K562 (cell line): Measurements from ENCODE around the gene PRDM2. TPM values are rescaled to one million over a fixed set of nuclear protein-coding genes. Genes with fewer than 3 reads are reported as not detected.

ENCODE experiments used
- ATAC-seq: fragments of 200-7000 bp; cut with Tn5 transposase; 3 replicates; pipeline ENCODE4 v1.9.1; 2020; ENCODE audit warnings: moderate library complexity
- BruUV-seq: library from RNA; stranded (reverse); fragments of 400-500 nt; replicated peaks from 2 replicates; lab custom pipeline; 2021; lab: Mats Ljungman, UMichigan
- CTCF ChIA-PET: fragments of 300-600 bp; formaldehyde crosslinking; extraction: SDS; loops from one replicate; lab custom pipeline; 2021; ENCODE audit warnings: low intra/inter-chr PET ratio; lab: Yijun Ruan, JAX
- POLR2A ChIA-PET: fragments of 300-600, 350-650 bp; sonication (Branson Sonifier 250); formaldehyde crosslinking; extraction: SDS; loops from one replicate; lab custom pipeline; 2021; ENCODE audit warnings: antibody characterized with exemption, inconsistent platforms; lab: Yijun Ruan, JAX
- DNase-seq, 4 experiments: peaks; one replicate each; pipeline versions ENCODE4 v3.0.0 to v3.0.0-alpha.2; 2011 to 2018; ENCODE audit warnings: low spot score in 3 of 4, mixed read lengths in 3 of 4; ENCODE audit errors: extremely low read depth in 1 of 4
- FAIRE-seq: peaks from 2 replicates; lab custom pipeline; 2011; peaks lifted over from hg19 to GRCh38; lab: Jason Lieb, UNC
- H2AFZ ChIP-seq: 2 replicates; pipeline ENCODE4 v1.6.0; 2011; ENCODE audit warnings: low read depth, low read length, control low read depth, inconsistent platforms
- H3K27ac ChIP-seq: fragments of 200-600 bp; 3 replicates; pipeline ENCODE4 v1.8.0; 2011; ENCODE audit warnings: low read depth, mild to moderate bottlenecking, control low read depth, inconsistent platforms, low read length, moderate library complexity, mixed read lengths; ENCODE audit errors: extremely low read depth
- H3K27me3 ChIP-seq, 2 experiments: fragments of 300-600 bp in 1 of 2; 2 replicates in 1 of 2; 3 replicates in 1 of 2; pipeline versions ENCODE4 v1.6.0 to v1.8.0; 2011; ENCODE audit warnings: inconsistent platforms in 2 of 2, low read length in 2 of 2, mild to moderate bottlenecking in 1 of 2, mixed read lengths in 1 of 2, moderate library complexity in 1 of 2; ENCODE audit not compliant: control insufficient read depth in 2 of 2, insufficient read depth in 2 of 2
- H3K36me3 ChIP-seq: fragments of 300-600 bp; 3 replicates; pipeline ENCODE4 v1.8.0; 2011; ENCODE audit warnings: mild to moderate bottlenecking, low read length, inconsistent platforms; ENCODE audit not compliant: control insufficient read depth, insufficient read depth
- H3K4me1 ChIP-seq, 2 experiments: fragments of 200-600 bp in 1 of 2; replicated peaks in 1 of 2; 2 replicates in 1 of 2; 3 replicates in 1 of 2; pipeline versions ENCODE4 v1.5.1 to v1.8.0; 2011; ENCODE audit warnings: inconsistent platforms in 2 of 2, low read length in 2 of 2, mild to moderate bottlenecking in 1 of 2, mixed read lengths in 1 of 2, moderate library complexity in 1 of 2; ENCODE audit not compliant: control insufficient read depth in 2 of 2, insufficient read depth in 2 of 2
- H3K4me2 ChIP-seq: 2 replicates; pipeline ENCODE4 v1.6.1; 2011; ENCODE audit warnings: low read length, control low read depth, inconsistent platforms, mixed read lengths; ENCODE audit not compliant: insufficient read depth
- H3K4me3 ChIP-seq: fragments of 200-600 bp; sonication (generic), shearing (Covaris generic); 2 replicates; pipeline ENCODE4 v1.5.1; 2016; ENCODE audit warnings: control low read depth, inconsistent platforms
- H3K79me2 ChIP-seq: fragments of 200-600 bp; 3 replicates; pipeline ENCODE4 v1.8.0; 2011; ENCODE audit warnings: low read length, inconsistent platforms; ENCODE audit not compliant: control insufficient read depth, insufficient read depth
- H3K9ac ChIP-seq, 2 experiments: 2 replicates each; pipeline versions ENCODE4 v1.6.0 to v1.6.1; 2011; ENCODE audit warnings: low read depth in 2 of 2, low read length in 2 of 2, control low read depth in 1 of 2, inconsistent platforms in 1 of 2, mild to moderate bottlenecking in 1 of 2, mixed read lengths in 1 of 2; ENCODE audit not compliant: insufficient read depth in 1 of 2
- H3K9me1 ChIP-seq: one replicate; pipeline ENCODE4 v1.6.0; 2011; ENCODE audit warnings: inconsistent platforms, mild to moderate bottlenecking, low read length, moderate library complexity; ENCODE audit not compliant: control insufficient read depth, insufficient read depth
- H3K9me3 ChIP-seq: replicated peaks from 2 replicates; pipeline ENCODE4 v1.5.1; 2011; ENCODE audit warnings: low read depth, low read length, inconsistent platforms; ENCODE audit not compliant: control insufficient read depth, insufficient read depth
- H4K20me1 ChIP-seq: replicated peaks from 2 replicates; pipeline ENCODE4 v1.6.1; 2011; ENCODE audit warnings: low read length, inconsistent platforms, mixed read lengths; ENCODE audit not compliant: control insufficient read depth, insufficient read depth
- FOS ChIP-seq: IDR thresholded peaks from 3 replicates; pipeline ENCODE4 v1.6.1; 2011; ENCODE audit not compliant: insufficient read length; ENCODE audit errors: extremely low read depth
- RREB1 ChIP-seq: fragments of 250-450 bp; sonication (Bioruptor Pico); IDR thresholded peaks from 2 replicates; pipeline ENCODE4 v1.4.0; 2020
- WGBS: fragments of 100-300 bp; shearing (Covaris generic); methylation state at CpG from one replicate; pipeline ENCODE4 v1.1.6; 2016; ENCODE audit warnings: low coverage, mixed read lengths; ENCODE audit not compliant: insufficient coverage; ENCODE audit errors: missing lambda C conversion rate; 5-methylcytosine and 5-hydroxymethylcytosine counted together
- in situ Hi-C: fragments of 300-500 bp; cut with MboI; formaldehyde crosslinking; loops from 4 replicates; pipeline ENCODE4 v1.15.0; 2018; ENCODE audit warnings: inconsistent platforms, mixed read lengths
- intact Hi-C: fragments of 100-400 bp; cut with micrococcal nuclease; formaldehyde crosslinking; loops from 2 replicates; pipeline ENCODE4 v1.14.2; 2022
- polyA plus RNA-seq, 8 experiments: library from polyadenylated mRNA; depleted of rRNA in 4 of 8; stranded (reverse) in 5 of 8; unstranded in 3 of 8; fragments of >200 nt; fragmentation: Nextera tagmentation in 2 of 8; fragmentation: Illumina TruSeq in 1 of 8; extraction: Ambion mirVana in 2 of 8; extraction: Trizol in 1 of 8; gene quantifications; 2 replicates each; pipeline versions ENCODE4 v1.2.1 to v1.2.3, GENCODE V29; 2011 to 2014; ENCODE audit warnings: inconsistent platforms in 1 of 8, missing spikeins in 1 of 8
- total RNA-seq, 7 experiments: library from RNA; depleted of rRNA in 6 of 7; stranded (reverse); fragments of >200 nt in 6 of 7; fragmentation: Illumina TruSeq in 2 of 7; extraction: Trizol in 2 of 7; gene quantifications; 2 replicates each; pipeline versions ENCODE4 v1.2.1 to v1.2.3, GENCODE V29; 2011 to 2021; ENCODE audit warnings: low replicate concordance in 1 of 7

The PRDM2 gene
- total and polyA plus RNA-seq, 9 of the 15 experiments (the other 6 are each of a cell fraction or from before 2014, with no cell fraction given): 5.4 to 27.6 (median 12.5) TPM

DNA sequence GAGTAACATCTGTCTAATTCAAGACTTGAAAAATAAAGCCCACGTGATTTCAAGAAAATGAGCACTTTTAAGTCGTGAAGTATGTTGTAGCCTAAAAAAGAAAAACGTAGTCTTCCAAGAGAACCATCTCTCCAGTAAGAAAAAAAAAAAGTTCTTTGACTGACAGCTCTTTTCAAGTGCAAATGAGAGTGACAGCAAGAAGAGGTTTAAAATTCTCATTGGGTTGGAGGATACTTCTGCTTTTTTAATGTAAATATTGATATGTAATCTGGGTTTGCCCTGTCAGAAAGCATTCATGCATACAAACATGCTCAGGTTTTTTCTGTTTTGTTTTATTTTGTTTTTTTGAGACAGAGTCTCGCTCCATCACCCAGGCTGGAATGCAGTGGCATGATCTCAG lies 32.3 kb upstream of the PRDM2 start (continued):
- no peak for TF ChIP-seq RREB1

DNA sequence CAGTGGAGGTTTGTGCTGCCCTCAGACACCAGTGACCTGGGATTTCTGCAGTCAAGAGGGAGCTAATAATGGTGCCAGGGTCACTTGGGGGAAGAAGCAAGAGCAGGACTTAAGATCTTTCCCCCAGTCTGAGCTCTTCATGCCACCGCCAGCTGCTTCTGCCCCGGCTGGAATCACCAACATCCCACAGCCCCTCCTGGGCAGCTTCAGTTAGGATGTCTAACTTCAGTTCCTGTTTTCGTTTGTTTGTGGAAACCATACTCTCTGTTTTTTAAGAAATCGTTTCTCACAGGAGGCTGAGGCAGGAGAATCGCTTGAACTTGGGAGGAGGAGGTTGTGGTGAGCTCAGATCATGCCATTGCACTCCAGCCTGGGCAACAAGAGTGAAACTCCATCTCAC lies 25.6 kb upstream of the PRDM2 start:
- Histone ChIP-seq H3K27ac (no peak overlapping the region), H3K79me2 (no peaks in the 10 kb centered on the region), H2AFZ (no peak overlapping the region), H3K4me3 (no peak overlapping the region), H3K36me3 (no peaks in the 10 kb centered on the region), H3K4me2 (no peak overlapping the region), H3K9ac (no peak overlapping the region), H3K4me1 (no peaks in the 10 kb centered on the region), H3K9me1 (no peaks in the 10 kb centered on the region), H4K20me1 (no peaks in the 10 kb centered on the region), H3K27me3 (peaks cover 5 to 13% of the 10 kb centered on the region in 2 experiments; a peak in 2 of 5 replicates), H3K9me3 (no peaks in the 10 kb centered on the region)
- ATAC-seq (no peak), FAIRE-seq (no peak), DNase-seq (no peak)
- POLR2A ChIA-PET: interaction anchor here (0.7 to 1.2 kb wide), 3 partner anchors 28 to 120 kb away, joined by 3 to 4 read pairs (median 4); no protein-coding TSS in a partner anchor
- WGBS: 1% methylated on average over 5 of the region's 5 CpGs
- BruUV-seq: no TSS peak
- in situ Hi-C loops: no loop called here
- CTCF ChIA-PET: no interaction called here
- intact Hi-C loops: no loop called here
- TF ChIP-seq FOS: no peak
